ENCODE results near the gene VARS1. TPM values are rescaled to one million over a fixed set of nuclear protein-coding genes. Genes with fewer than 3 reads are reported as not detected.

Gene VARS1
- total and polyA plus RNA-seq, 2 of the 8 experiments (the other 6 are each of a cell fraction or from before 2014, with no cell fraction given) = 53.5 to 162 TPM

GRCh38 chr6:31779908-31780307 is 15.6 kb downstream of the VARS1 start:
- peaks cover 1 to 3% of the 10 kb centered on the region in 2 experiments for H4K20me1 ChIP-seq (replicated peaks in 1 of 2; ENCODE audit: control insufficient read depth in 1 of 2, insufficient read depth in 2 of 2, low read length in 2 of 2)
- H3K36me3 ChIP-seq (ENCODE audit: control insufficient read depth in 2 of 4, insufficient read depth in 4 of 4, low read length in 3 of 4) = peaks cover 26 to 64% (median 50%) of the 10 kb centered on the region in 4 experiments
- no peak overlapping the region for H4K8ac ChIP-seq (ENCODE audit: extremely low read depth, insufficient read depth, low read length)
- H2AFZ ChIP-seq (ENCODE audit: low read length) = no peak overlapping the region
- no peak for DNase-seq (ENCODE audit: low read depth in 1 of 2, low spot score in 2 of 2)
- H3K27me3 ChIP-seq (replicated peaks in 1 of 4; ENCODE audit: control insufficient read depth in 3 of 4, extremely low read depth in 1 of 4, insufficient read depth in 3 of 4, low read length in 3 of 4) = no peaks in the 10 kb centered on the region; a peak in 1 of 7 replicates
- H3K23ac ChIP-seq (ENCODE audit: insufficient read length) = no peak overlapping the region
- H2BK20ac ChIP-seq (ENCODE audit: low read length) = no peak overlapping the region
- H3K4me2 ChIP-seq (ENCODE audit: insufficient read depth in 1 of 2, low read depth in 2 of 2, low read length in 2 of 2) = no peak overlapping the region
- no peak overlapping the region for H2BK12ac ChIP-seq (ENCODE audit: low read depth, low read length)
- H3K27ac ChIP-seq (ENCODE audit: low read depth, low read length) = no peak overlapping the region
- FAIRE-seq = no peak
- H3K79me2 ChIP-seq (ENCODE audit: control insufficient read depth in 1 of 2, insufficient read depth in 2 of 2, low read length in 2 of 2) = no peaks in the 10 kb centered on the region
- no peak overlapping the region for H2BK120ac ChIP-seq (replicated peaks; ENCODE audit: low read depth, low read length)
- no peak overlapping the region for H2AK5ac ChIP-seq (ENCODE audit: low read depth, low read length)
- no peak overlapping the region for H2BK5ac ChIP-seq (ENCODE audit: low read depth, low read length)
- CTCF ChIA-PET (ENCODE audit: partially characterized antibody) = interaction anchor here (0.9 to 15.6 kb wide), 6 partner anchors 5 to 112 kb away, joined by 3 to 228 read pairs (median 10); partner anchors contain the start of genes LSM2, VARS1 and VWA7
- 96% methylated on average over 10 of the region's 10 CpGs; no CpG with 5 or more reads in 1 of the 2 experiments for WGBS, 2 experiments (ENCODE audit: extremely low coverage in 1 of 2, insufficient coverage in 1 of 2, insufficient read length in 1 of 2, insufficient replicate concordance in 2 of 2, low coverage in 1 of 2, low lambda C conversion rate in 2 of 2, missing lambda C conversion rate in 1 of 2)
- no peak overlapping the region for H4K91ac ChIP-seq (replicated peaks; ENCODE audit: insufficient read length, low read length)
- no peak overlapping the region for H3K4me3 ChIP-seq (ENCODE audit: extremely low read depth in 1 of 4, insufficient read depth in 2 of 4, low read depth in 3 of 4, low read length in 4 of 4)
- no peak overlapping the region for H3K9ac ChIP-seq (replicated peaks in 1 of 4; ENCODE audit: extremely low read depth in 1 of 4, low read depth in 3 of 4, low read length in 3 of 4)
- H3K23me2 ChIP-seq (ENCODE audit: low read depth, low read length) = 0 out of 2 replicates have a peak, but pooled peaks cover 1% of the 10 kb centered on the region
- H4K5ac ChIP-seq (ENCODE audit: insufficient read length, low read depth, low read length) = no peak overlapping the region
- no peak overlapping the region for H3K18ac ChIP-seq (ENCODE audit: extremely low read depth, low read length)
- H3K4ac ChIP-seq (replicated peaks; ENCODE audit: insufficient read length, low read depth, low read length) = no peak overlapping the region
- no peak overlapping the region for H3K56ac ChIP-seq (replicated peaks; ENCODE audit: insufficient read length, low read depth, low read length)
- H2BK15ac ChIP-seq (ENCODE audit: low read length) = no peak overlapping the region
- peaks cover 0 to 7% (median 3%) of the 10 kb centered on the region in 4 experiments; a peak in 3 of 7 replicates for H3K4me1 ChIP-seq (replicated peaks in 1 of 4; ENCODE audit: control insufficient read depth in 3 of 4, insufficient read depth in 4 of 4, low read length in 3 of 4)
- no peak overlapping the region for H3K14ac ChIP-seq (ENCODE audit: insufficient read length)
- H3K9me3 ChIP-seq (ENCODE audit: insufficient read depth in 2 of 2, low read depth in 1 of 2, low read length in 1 of 2) = no peaks in the 10 kb centered on the region
- no peaks in the 10 kb centered on the region for H3K79me1 ChIP-seq (ENCODE audit: low read depth, low read length)
- POLR2A ChIA-PET (ENCODE audit: partially characterized antibody) = interaction anchor here (0.6 to 10.7 kb wide), 8 partner anchors 8 to 115 kb away, joined by 3 to 85 read pairs (median 4); partner anchors contain the start of genes GPANK1, HSPA1B and VARS1
- no peak for TF ChIP-seq CHD1 (IDR thresholded peaks at IDR 0.05; ENCODE audit: low read depth, low read length)
- TF ChIP-seq YY1 (IDR thresholded peaks at IDR 0.05; ENCODE audit: low read depth, low read length) = no peak
- TF ChIP-seq POLR2A (IDR thresholded peaks at IDR 0.05; ENCODE audit: control extremely low read depth in 1 of 2, low read depth in 2 of 2, low read length in 2 of 2) = no peak
- TF ChIP-seq SIX5 (IDR thresholded peaks at IDR 0.05; ENCODE audit: low read depth, low read length) = no peak
- no peak for TF ChIP-seq KDM5A (IDR thresholded peaks at IDR 0.05; ENCODE audit: low read length)
- TF ChIP-seq TBP (IDR thresholded peaks at IDR 0.05; ENCODE audit: low read depth, low read length) = no peak
- TF ChIP-seq HDAC2 (IDR thresholded peaks at IDR 0.05; ENCODE audit: borderline replicate concordance in 1 of 2, low read depth in 2 of 2, low read length in 2 of 2) = no peak
- no peak for TF ChIP-seq ASH2L (IDR thresholded peaks at IDR 0.05; ENCODE audit: low read length)
- no peak for TF ChIP-seq CEBPB (IDR thresholded peaks at IDR 0.05; ENCODE audit: low read depth, low read length)
- TF ChIP-seq TAF1 (IDR thresholded peaks at IDR 0.05; ENCODE audit: low read depth, low read length) = no peak
- TF ChIP-seq NANOG (IDR thresholded peaks at IDR 0.05; ENCODE audit: insufficient read depth, low read depth, low read length, poor library complexity, severe bottlenecking) = no peak
